GM12872 (cell line): ENCODE results near the gene NKX6-1.

Experiments
- CTCF ChIP-seq: IDR thresholded peaks from 3 replicates; pipeline ENCODE4 v1.5.1; 2011; ENCODE audit warnings: low read depth, mild to moderate bottlenecking, low read length, moderate library complexity; ENCODE audit not compliant: insufficient read depth

The NKX6-1 gene

GRCh38 chr4:84498935-84499623 is at the start of gene NKX6-1:
Gene NKX6-1 (minus strand): TSS chr4:84499292. CDS start chr4:84498228, 1,064 bp downstream.
- no peak for TF ChIP-seq CTCF

- TF ChIP-seq CTCF: no peak
Measured at GRCh38 chr4:84547211-84547610, 48.1 kb upstream of the NKX6-1 start.

- no peak for TF ChIP-seq CTCF
Measured at GRCh38 chr4:84545093-84545492, 46.0 kb upstream of the NKX6-1 start.

GRCh38 chr4:84535901-84536300 is 36.8 kb upstream of the NKX6-1 start:
- TF ChIP-seq CTCF: no peak

- no peak for TF ChIP-seq CTCF
Measured at GRCh38 chr4:84531689-84532088, 32.6 kb upstream of the NKX6-1 start.

GRCh38 chr4:84530871-84531270 is 31.8 kb upstream of the NKX6-1 start:
- TF ChIP-seq CTCF: no peak

GRCh38 chr4:84530454-84530853 is 31.4 kb upstream of the NKX6-1 start:
- TF ChIP-seq CTCF: no peak
